ENCODE data around the gene CFAP53.
"Not testable (repeated sequence)": the region's sequence is repeated elsewhere in the genome, so short reads cannot be mapped to it uniquely, and the experiment has no call there.

Gene CFAP53, protein sequence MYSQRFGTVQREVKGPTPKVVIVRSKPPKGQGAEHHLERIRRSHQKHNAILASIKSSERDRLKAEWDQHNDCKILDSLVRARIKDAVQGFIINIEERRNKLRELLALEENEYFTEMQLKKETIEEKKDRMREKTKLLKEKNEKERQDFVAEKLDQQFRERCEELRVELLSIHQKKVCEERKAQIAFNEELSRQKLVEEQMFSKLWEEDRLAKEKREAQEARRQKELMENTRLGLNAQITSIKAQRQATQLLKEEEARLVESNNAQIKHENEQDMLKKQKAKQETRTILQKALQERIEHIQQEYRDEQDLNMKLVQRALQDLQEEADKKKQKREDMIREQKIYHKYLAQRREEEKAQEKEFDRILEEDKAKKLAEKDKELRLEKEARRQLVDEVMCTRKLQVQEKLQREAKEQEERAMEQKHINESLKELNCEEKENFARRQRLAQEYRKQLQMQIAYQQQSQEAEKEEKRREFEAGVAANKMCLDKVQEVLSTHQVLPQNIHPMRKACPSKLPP

GRCh38 chr18:50266248-50266704, at the start of gene CFAP53:
TSS of gene CFAP53 (minus strand) at chr18:50266495. CDS start at chr18:50266404, 91 bp downstream.
- DNase-seq = peak; percentile 76

DNA sequence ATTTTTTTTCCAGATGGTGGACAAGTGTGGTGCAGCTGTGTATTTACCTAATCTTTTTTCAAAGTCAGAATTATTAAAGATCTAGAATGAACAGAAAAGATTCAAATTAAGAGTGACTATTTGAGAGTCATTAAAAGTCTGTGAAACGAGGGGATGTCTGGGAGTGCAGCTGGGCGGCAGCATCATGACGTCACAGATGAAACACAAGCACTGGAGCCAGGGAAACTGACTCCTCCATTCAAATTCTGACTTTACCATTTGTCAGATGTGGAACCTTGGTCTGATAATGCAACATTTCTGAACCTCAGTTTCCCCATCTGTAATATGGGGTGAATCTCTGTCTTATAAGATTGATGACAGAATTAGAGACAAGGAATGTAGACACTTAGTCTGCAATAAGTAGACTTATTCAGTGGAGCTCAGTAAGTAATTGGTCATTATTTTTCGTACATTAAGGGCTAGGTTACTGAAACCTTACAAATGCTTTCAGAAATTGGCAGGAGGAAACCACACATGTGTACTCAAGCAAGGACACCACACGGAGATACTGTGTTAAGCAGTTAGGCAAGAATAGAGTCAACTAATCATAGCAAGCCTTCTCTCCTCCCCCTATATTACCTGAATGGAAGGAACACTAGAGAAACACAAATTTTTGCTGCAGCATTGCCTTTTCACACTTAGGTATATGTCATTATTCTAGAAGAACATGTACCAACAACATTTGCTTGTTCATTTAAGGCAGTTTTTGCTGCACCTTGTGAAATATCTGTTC, 49.0 kb upstream of the CFAP53 start:
- no peak for DNase-seq

DNA sequence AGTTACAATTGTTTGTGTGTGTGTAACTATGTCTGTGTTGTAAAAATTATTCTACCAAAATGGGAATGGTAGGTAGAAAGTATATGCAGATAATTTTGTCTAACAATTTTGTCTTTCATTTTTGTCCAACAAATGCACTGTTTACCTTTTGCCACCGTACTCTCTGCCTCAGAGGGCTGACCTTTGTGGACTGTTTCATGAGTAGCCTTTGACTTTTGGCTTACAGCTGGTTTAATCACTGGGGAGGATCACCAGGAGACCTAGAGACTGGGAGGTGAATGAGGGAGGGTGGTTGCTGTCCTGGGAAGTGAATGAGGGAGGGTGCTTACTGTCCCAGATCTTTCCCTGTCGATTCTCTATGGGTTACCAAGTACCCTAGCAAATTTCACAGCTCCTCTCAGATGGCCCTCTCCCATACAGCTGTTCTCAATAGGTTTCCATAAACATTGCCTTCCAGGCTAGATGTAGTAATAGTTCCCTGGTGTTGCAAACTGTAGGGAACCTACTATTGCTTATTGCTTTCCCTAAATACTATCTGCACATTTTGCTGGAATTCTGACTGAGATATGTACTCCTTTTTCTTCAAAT, 47.7 kb upstream of the CFAP53 start:
- no peak for DNase-seq

- no peak for DNase-seq
Measured at GRCh38 chr18:50313031-50313607, 46.8 kb upstream of the CFAP53 start.

DNA sequence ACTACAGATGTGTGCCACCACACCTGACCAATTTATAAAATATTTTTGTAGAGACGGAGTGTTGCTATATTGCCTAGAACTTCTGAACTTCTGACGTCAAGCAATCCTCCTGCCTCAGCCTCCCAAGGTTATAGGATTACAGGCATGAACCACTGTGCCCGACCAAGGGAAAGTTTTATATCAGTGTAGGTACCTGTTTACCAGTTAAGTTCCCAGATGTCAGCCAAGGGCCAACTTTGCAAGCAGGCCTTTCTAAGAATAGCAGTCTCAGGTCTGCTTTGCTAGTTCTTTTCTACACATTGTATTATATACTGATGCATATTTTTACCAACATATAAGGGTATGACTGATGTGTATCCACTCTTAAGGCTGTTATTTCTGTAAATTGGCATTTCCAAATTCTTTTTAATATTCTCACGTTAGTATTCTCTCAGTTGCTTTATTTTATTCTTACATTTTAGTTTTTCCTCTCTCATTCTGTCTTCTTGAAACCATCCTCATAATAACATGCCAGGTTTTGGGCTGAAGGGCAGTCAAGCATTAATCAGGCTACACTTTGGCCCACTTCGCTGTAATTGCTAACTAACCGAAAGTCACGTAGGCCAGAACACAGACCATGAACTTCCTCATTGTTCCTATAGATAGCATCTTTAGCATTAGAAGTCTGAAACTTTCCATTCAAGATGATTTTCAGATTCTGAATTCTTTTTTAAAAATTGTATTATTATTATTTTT, 46.2 kb upstream of the CFAP53 start:
- no peak for DNase-seq

- no peak for DNase-seq
Measured at GRCh38 chr18:50311650-50312049, 45.4 kb upstream of the CFAP53 start.

DNA sequence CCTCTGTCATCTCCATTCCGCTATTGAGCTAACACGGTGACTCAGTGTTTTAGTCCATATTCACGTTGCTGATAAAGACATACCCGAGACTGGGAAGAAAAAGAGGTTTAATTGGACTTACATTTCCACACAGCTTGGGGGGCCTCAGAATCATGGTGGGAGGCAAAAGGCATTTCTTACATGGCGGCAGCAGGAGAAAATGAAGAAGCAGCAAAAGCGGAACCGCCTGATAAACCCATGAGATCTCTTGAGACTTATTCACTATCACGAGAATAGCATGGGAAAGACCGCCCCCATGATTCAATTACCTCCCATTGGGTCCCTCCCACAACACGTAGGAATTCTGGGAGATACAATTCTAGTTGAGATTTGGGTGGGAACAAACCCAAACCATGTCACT, 43.8 kb upstream of the CFAP53 start:
- DNase-seq = no peak

DNA sequence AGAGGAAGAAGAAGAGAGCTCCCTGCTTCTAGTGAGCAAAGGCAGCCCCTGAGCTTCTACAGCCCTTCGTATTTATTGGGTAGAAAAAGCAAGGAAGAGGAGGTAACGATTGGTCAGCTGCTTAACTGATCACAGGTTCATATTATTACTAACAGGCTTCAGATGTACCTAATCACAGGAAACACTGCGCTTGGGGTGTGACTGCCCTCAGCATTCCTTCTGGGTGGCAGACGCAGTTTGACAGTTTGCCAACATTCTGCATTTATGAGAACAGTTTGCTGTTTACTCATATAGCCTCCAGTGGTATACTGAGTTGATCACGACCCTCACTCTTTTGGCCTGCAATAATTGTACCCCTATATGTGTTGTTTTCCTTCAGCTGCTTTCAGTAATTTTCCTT, 42.6 kb upstream of the CFAP53 start:
- not testable (repeated sequence) for DNase-seq

DNA sequence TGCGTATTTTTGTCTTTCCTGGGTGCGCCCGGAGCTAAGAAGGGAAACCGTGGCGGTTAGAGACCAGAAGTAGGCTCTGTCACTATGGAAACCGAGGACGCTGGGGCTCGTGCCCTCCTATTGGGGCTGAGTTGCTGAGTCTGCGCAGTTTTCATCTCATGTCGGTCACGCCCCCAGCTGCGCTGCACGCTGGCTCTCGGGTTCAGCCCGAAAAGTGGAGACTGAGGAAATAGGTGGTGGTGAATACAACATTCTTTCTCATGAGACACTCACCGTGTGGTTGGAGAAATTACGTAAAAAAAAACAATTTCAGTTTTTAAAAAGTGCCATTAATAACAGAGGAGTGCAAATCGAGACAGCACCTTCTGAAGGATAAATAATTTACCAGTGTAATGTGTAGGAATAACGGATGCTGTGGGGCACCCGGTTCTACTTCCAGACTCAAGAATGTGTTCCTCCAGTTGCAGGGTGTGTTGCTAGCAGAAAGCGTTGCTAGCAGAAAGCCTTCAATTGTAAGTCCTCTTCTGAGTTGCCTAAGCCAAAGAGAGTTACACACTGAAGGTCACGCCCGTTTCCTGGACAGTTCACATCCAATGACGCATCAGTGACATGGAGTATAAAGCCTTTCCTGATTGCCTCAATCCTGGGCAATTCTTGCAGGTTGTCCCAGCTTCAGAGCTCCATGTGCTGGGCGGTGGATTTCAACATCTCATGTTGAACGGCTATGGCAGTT, 41.6 kb upstream of the CFAP53 start:
- DNase-seq = peak; percentile 79

- DNase-seq = no peak
Measured at GRCh38 chr18:50307400-50307737, 41.1 kb upstream of the CFAP53 start.

GRCh38 chr18:50306944-50307343, 40.6 kb upstream of the CFAP53 start:
- DNase-seq = no peak

DNA sequence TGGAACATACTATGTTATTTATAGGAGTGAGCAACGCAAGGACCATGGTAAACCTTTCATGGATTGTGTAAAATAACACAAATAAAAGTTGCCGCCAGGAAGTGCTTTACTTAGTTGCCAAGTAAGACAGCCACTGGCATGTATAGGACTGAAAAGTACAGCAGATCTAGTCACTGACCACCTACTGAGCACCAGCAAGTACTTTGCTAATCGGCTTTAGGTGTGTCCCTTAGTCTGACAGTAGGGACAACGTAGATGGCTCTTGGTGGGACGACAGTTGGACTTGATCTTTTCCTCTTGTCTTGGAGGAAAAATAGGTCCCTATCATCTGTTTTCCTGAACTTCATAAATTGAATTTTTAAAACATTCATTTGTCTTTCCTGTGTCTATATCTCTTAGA, 34.8 kb upstream of the CFAP53 start:
- DNase-seq = no peak

- DNase-seq = no peak
Measured at GRCh38 chr18:50299626-50300388, 33.5 kb upstream of the CFAP53 start.

GRCh38 chr18:50298443-50299284, 32.4 kb upstream of the CFAP53 start:
- DNase-seq = no peak

DNA sequence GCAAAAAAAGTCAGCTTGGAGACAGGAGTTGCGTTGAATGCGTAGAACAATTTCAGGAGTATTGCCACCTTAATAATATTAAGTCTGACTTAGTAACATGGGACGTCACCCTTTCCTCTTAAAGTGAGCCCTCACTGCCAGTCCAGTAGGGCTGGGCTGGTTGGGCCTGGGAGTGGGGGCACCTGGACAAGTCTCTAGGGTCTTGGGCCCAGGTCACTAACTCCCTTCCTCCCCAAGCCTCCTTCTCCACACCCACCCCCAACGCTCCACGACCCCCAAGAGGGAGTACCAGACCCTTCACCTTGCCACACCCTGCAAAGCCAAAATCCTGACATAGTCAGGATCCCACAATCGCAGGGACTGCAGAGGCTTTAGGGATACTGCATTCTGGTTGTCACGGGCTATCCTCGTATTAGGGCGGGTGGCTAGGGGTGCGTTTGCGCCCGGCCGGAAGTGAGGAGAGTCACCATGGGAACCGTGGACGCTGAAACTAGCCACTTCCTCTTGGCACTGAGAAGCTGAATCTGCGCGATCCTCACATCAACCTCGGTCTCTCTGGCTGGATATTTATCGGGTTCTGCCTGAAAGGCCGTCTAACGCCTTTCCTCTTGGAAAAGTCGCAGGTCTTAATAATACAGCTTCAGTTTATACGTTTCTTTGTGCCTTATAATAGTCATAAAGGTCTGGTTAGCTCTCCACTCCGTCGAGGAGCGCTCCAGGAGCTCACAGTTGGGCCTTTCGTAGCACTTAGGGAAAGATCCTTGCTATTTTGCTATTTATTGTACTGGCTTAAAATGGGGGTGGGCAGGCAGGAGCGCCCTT, 31.5 kb upstream of the CFAP53 start:
- no peak for DNase-seq

DNA sequence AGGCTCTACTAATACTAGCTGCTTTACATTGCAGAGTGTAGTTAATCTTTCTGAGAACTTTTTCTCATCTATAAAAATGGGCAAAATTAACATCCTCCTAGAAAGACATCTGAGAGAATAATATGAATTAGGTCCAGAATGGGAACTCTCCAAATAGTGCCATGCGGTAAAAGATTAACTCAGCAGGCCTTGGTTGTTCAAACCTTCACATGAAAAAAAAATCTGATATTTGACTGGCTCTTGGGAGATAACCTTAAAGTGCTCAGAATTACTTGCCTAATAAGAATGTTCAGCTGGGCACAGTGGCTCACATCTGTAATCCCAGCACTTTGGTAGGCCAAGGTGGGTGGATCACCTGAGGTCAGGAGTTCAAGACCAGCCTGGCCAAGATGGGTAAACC, 26.7 kb upstream of the CFAP53 start:
- no peak for DNase-seq

DNA sequence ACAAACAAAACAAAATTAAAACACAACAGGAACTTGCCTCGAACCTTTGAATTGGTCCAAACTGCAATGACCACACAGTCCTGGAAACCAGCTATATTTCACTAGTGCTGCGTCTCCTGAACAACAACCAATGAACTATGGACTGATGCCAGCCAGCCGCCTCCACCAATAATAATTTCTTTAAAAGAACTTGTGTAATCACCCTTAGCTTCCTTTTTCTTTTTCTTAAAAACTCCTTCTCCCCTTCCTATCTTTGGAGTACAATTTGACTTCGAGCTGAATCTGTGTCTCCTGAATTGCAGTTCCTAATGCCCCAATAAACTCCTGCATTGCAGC, 22.8 kb upstream of the CFAP53 start:
- no peak for DNase-seq

DNA sequence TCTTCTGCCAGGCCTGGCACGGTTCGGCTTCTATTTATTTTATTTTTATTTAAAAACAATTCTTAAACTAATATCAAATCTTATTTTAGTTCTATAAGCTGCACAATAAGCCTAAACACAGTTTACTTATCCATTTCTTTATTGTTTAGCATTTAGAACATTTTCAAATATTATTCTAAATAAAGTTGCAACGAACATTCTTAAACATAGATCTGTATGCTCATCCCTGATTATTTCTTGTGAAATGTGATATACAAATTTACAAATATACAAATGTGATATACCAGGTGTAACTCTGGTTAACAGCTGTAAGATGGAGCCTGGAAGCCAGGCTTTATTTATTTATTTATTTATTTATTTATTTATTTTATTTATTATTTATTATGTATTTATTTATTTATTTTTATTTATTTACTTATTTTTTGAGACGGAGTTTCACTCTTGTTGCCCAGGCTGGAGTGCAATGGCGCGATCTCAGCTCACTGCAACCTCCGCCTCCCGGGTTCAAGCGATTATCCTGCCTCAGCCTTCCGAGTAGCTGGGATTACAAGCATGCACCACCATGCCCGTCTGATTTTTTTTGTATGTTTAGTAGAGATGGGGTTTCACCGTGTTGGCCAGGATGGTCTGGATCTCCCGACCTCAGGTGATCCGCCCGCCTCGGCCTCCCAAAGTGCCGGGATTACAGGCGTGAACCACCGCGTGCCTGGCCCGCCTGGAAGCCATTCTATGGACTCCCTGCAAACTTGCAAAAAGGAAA, 22.2 kb upstream of the CFAP53 start:
- not testable (repeated sequence) for DNase-seq
